ENCODE data around the gene PCNX1. TPM values are rescaled to one million over a fixed set of nuclear protein-coding genes. Genes with fewer than 3 reads are reported as not detected.

The PCNX1 gene
- total RNA-seq, 1 donor from 2014 or later, result 56.0 TPM

- peaks cover 72% of the 10 kb centered on the region for H3K4me1 Mint-ChIP-seq
- H3K36me3 Mint-ChIP-seq (ENCODE audit: low read depth), result no peaks in the 10 kb centered on the region
- DNase-seq, result peak; percentile 76
- H3K27me3 Mint-ChIP-seq, result no peaks in the 10 kb centered on the region
- H3K4me3 Mint-ChIP-seq, result peak overlapping the region; percentile 44
- peak overlapping the region; percentile 87 for H3K27ac Mint-ChIP-seq
- intact Hi-C loops (cut with micrococcal nuclease), result loop anchor here (1.0 kb wide), 3 partner anchors 8 to 13 kb away; partner anchors contain the start of gene PCNX1
- H3K9me3 Mint-ChIP-seq, result peaks cover 4% of the 10 kb centered on the region
These were observed 13.4 kb upstream of the PCNX1 start for GRCh38 chr14:70893858-70894291.

DNA sequence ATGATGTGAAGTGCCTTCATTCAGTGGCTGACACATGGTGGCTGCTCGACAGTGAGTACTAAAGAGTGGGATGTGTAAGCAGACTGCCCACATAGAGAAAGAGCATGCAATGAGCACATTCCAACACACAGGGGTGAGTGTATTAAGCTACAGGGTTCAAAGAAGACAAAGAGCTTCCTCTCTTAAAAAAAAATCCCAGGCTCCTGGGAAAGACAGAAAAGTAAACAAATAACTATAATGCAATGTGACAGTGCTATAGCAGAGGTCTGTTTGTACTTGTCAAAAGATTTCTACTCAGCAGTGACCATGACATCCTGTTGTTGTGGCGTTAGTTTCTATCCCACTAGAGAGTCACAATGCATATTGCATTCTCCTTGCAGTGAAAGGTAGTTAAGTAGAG is 12.4 kb upstream of the PCNX1 start:
- H3K27ac Mint-ChIP-seq, result peak overlapping the region; percentile 87
- peaks cover 4% of the 10 kb centered on the region for H3K9me3 Mint-ChIP-seq
- intact Hi-C loops (cut with micrococcal nuclease), result loop anchor here (1.0 kb wide), 3 partner anchors 7 to 12 kb away; partner anchors contain the start of gene PCNX1
- DNase-seq, result peak; percentile 72
- no peaks in the 10 kb centered on the region for H3K36me3 Mint-ChIP-seq (ENCODE audit: low read depth)
- H3K27me3 Mint-ChIP-seq, result no peaks in the 10 kb centered on the region
- peak overlapping the region; percentile 44 for H3K4me3 Mint-ChIP-seq
- peaks cover 66% of the 10 kb centered on the region for H3K4me1 Mint-ChIP-seq

DNA sequence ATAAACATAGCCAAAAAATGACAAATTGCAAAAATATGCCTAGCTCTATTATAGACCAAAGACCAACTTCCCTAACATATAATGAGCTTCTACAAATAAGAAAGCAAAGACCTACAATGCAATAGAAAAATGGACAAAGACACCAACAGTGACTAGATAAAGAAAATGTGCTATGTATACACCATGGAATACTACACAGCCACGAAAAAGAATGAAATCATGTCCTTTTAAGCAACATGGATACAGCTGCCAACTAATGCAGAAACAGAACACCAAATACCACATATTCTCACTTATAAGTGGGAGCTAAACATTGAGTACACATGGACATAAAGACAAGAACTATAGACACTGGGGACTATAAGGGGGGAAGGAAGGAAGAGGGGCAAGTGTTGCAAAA is 10.9 kb upstream of the PCNX1 start:
- Mint-ChIP-seq H3K36me3 (ENCODE audit: low read depth) (no peaks in the 10 kb centered on the region), H3K9me3 (peaks cover 4% of the 10 kb centered on the region), H3K4me1 (peaks cover 62% of the 10 kb centered on the region), H3K4me3 (no peak overlapping the region), H3K27ac (no peak overlapping the region), H3K27me3 (no peaks in the 10 kb centered on the region)
- intact Hi-C loops (cut with micrococcal nuclease), result no loop called here
- DNase-seq, result no peak

- no peaks in the 10 kb centered on the region for H3K36me3 Mint-ChIP-seq (ENCODE audit: low read depth)
- peaks cover 4% of the 10 kb centered on the region for H3K9me3 Mint-ChIP-seq
- intact Hi-C loops (cut with micrococcal nuclease), result no loop called here
- DNase-seq, result no peak
- H3K4me3 Mint-ChIP-seq, result no peak overlapping the region
- peaks cover 65% of the 10 kb centered on the region for H3K4me1 Mint-ChIP-seq
- no peaks in the 10 kb centered on the region for H3K27me3 Mint-ChIP-seq
- H3K27ac Mint-ChIP-seq, result no peak overlapping the region
These were observed 10.3 kb upstream of the PCNX1 start for GRCh38 chr14:70896981-70897380.

DNA sequence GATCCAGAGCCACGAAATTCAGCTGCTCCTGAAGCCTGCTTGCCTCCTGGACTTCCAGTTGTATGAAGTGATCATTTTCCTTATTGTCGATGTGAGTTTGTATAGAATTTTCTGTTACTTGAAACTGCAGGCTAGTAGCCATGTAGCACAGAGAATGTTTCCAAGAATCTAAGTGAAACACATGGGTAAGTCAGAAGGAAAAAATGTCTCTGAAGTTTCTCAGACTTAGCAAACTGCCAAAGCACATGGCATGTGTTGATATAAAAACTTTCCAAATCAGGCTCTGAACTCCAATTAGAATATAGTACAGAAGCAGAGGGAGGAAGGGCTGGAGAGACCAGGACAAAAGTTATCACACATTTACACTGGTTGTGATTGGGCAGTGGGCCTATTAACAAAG is 9.8 kb upstream of the PCNX1 start:
- no peak for DNase-seq
- Mint-ChIP-seq H3K4me3 (no peak overlapping the region), H3K27ac (no peak overlapping the region), H3K27me3 (no peaks in the 10 kb centered on the region), H3K9me3 (peaks cover 4% of the 10 kb centered on the region), H3K36me3 (ENCODE audit: low read depth) (no peaks in the 10 kb centered on the region), H3K4me1 (peaks cover 66% of the 10 kb centered on the region)
- intact Hi-C loops (cut with micrococcal nuclease), result no loop called here

- no peaks in the 10 kb centered on the region for H3K36me3 Mint-ChIP-seq (ENCODE audit: low read depth)
- no peaks in the 10 kb centered on the region for H3K27me3 Mint-ChIP-seq
- no peak overlapping the region for H3K4me3 Mint-ChIP-seq
- H3K4me1 Mint-ChIP-seq, result peaks cover 62% of the 10 kb centered on the region
- intact Hi-C loops (cut with micrococcal nuclease), result no loop called here
- peaks cover 4% of the 10 kb centered on the region for H3K9me3 Mint-ChIP-seq
- H3K27ac Mint-ChIP-seq, result no peak overlapping the region
- DNase-seq, result no peak
These were observed 9.0 kb upstream of the PCNX1 start for GRCh38 chr14:70898111-70898745.

DNA sequence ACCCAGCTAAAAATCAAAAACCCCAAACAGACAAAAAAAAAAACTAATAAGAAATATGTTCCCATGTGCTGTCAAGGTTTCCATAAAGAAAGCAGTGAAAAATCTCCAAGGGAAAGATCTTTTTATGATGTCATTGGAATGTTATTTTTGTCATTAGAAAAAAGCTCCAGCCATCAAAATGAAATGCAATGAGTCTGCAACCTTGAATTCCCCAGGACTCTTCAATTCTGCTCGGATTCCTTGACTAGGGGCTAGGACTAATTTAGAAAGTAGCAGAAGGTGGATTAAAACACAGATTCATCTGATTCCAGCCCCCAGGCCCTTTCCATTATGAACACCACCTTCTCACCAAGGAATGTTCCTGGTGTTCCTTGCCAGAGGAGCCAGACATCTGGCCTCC is 6.0 kb upstream of the PCNX1 start:
- Mint-ChIP-seq H3K27ac (peak overlapping the region; percentile 15), H3K36me3 (ENCODE audit: low read depth) (peaks cover 2% of the 10 kb centered on the region), H3K4me3 (no peak overlapping the region), H3K27me3 (no peaks in the 10 kb centered on the region), H3K9me3 (peaks cover 3% of the 10 kb centered on the region), H3K4me1 (peaks cover 55% of the 10 kb centered on the region)
- no peak for DNase-seq
- intact Hi-C loops (cut with micrococcal nuclease), result no loop called here

GRCh38 chr14:70902184-70902583 is 5.1 kb upstream of the PCNX1 start:
- peaks cover 2% of the 10 kb centered on the region for H3K36me3 Mint-ChIP-seq (ENCODE audit: low read depth)
- intact Hi-C loops (cut with micrococcal nuclease), result loop anchor here (1.0 to 2.0 kb wide), 3 partner anchors 8 to 121 kb away; no protein-coding TSS in a partner anchor
- DNase-seq, result no peak
- no peaks in the 10 kb centered on the region for H3K27me3 Mint-ChIP-seq
- H3K27ac Mint-ChIP-seq, result no peak overlapping the region
- peaks cover 52% of the 10 kb centered on the region for H3K4me1 Mint-ChIP-seq
- H3K4me3 Mint-ChIP-seq, result no peak overlapping the region
- no peaks in the 10 kb centered on the region for H3K9me3 Mint-ChIP-seq

DNA sequence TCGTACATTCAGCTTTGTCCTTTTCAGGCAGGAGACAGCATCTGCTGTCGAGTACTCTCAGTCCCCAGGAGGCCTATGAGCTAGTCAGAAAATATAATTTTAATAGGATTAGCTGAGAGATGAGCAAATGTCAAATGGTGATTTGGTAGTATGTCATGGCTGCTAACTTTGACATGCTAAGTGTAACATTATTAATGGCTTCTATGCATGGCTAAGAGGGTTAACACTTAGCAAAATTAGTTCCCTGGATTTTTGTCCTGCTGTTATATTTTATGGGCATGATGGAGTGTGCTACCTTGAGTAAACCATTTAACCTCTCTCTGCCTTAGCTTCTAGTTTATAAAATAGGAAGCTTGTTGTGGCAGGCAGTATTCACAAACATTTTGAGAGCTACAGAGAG is 2.9 kb upstream of the PCNX1 start:
- H3K9me3 Mint-ChIP-seq, result no peaks in the 10 kb centered on the region
- no peak overlapping the region for H3K4me3 Mint-ChIP-seq
- no peaks in the 10 kb centered on the region for H3K27me3 Mint-ChIP-seq
- peaks cover 45% of the 10 kb centered on the region for H3K4me1 Mint-ChIP-seq
- H3K36me3 Mint-ChIP-seq (ENCODE audit: low read depth), result peaks cover 9% of the 10 kb centered on the region
- intact Hi-C loops (cut with micrococcal nuclease), result no loop called here
- H3K27ac Mint-ChIP-seq, result no peak overlapping the region
- no peak for DNase-seq

- Mint-ChIP-seq H3K27ac (no peak overlapping the region), H3K4me1 (peaks cover 52% of the 10 kb centered on the region), H3K9me3 (peaks cover 3% of the 10 kb centered on the region), H3K4me3 (no peak overlapping the region), H3K27me3 (no peaks in the 10 kb centered on the region), H3K36me3 (ENCODE audit: low read depth) (peaks cover 13% of the 10 kb centered on the region)
- DNase-seq, result no peak
- intact Hi-C loops (cut with micrococcal nuclease), result loop anchor here (5.0 kb wide), 2 partner anchors 33 to 248 kb away; no protein-coding TSS in a partner anchor
These were observed 2.0 kb upstream of the PCNX1 start for GRCh38 chr14:70905301-70905700.

- Mint-ChIP-seq H3K27me3 (no peaks in the 10 kb centered on the region), H3K27ac (peak overlapping the region; percentile 95), H3K9me3 (peaks cover 3% of the 10 kb centered on the region), H3K36me3 (ENCODE audit: low read depth) (peaks cover 17% of the 10 kb centered on the region), H3K4me3 (peak overlapping the region; percentile 94), H3K4me1 (peaks cover 56% of the 10 kb centered on the region)
- no peak for DNase-seq
- intact Hi-C loops (cut with micrococcal nuclease), result loop anchor here (1.0 to 5.0 kb wide), 7 partner anchors 12 to 249 kb away; no protein-coding TSS in a partner anchor
These were observed 475 bp upstream of the PCNX1 start for GRCh38 chr14:70906793-70907175.

DNA sequence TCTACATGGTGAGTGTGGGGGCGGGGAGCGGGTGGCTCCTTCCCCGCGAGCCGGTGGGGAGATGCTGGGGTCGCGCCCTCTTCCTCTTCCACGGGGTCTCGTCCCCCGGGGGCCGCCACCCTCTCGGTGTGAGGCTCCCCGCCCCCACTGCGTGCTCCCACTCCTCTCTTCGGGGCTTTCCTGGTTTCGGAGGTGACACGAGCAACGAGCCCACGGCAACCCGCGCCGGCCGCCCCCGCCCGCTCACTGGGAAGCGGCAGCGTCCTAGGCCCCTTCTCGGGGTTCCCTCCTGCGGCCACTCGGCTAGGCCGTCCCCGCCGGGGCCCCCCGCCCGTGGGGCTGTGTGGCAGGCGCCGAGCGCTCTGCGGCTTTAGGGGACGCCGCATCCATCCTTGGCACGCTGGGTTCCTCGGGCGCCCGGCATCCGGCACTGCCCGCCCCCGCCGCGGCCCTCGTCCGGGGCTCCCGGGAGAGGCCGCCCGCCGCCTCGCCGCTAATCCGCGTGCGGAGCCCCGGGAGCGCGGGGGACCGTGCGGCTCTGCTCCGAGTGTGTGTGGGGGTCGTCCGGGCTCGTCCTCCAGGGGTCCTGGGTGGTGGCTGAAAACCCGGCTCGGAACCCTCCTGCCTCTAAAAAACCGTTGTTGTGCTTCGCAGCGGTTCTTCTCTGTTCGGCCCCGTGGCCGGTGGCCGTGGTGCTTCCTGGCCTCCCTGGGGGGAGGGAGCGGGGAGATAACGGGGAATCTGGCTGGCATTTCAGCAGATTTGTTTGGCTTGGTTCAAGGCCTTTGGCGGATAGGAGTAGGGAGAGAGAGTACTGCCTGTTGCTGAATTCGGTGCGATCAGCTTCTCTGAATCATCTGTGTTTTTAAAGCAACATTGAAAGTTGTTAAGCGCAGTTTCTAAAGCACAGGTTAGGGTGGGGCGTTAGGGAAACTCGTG is 1.0 kb downstream of the PCNX1 start:
- H3K4me1 Mint-ChIP-seq, result peaks cover 57% of the 10 kb centered on the region
- peaks cover 22% of the 10 kb centered on the region for H3K36me3 Mint-ChIP-seq (ENCODE audit: low read depth)
- peak; percentile 88 for DNase-seq
- H3K27me3 Mint-ChIP-seq, result no peaks in the 10 kb centered on the region
- peak overlapping the region; percentile 97 for H3K27ac Mint-ChIP-seq
- peaks cover 3% of the 10 kb centered on the region for H3K9me3 Mint-ChIP-seq
- intact Hi-C loops (cut with micrococcal nuclease), result loop anchor here (1.0 to 5.0 kb wide), 9 partner anchors 9 to 251 kb away; no protein-coding TSS in a partner anchor
- peak overlapping the region; percentile 94 for H3K4me3 Mint-ChIP-seq

DNA sequence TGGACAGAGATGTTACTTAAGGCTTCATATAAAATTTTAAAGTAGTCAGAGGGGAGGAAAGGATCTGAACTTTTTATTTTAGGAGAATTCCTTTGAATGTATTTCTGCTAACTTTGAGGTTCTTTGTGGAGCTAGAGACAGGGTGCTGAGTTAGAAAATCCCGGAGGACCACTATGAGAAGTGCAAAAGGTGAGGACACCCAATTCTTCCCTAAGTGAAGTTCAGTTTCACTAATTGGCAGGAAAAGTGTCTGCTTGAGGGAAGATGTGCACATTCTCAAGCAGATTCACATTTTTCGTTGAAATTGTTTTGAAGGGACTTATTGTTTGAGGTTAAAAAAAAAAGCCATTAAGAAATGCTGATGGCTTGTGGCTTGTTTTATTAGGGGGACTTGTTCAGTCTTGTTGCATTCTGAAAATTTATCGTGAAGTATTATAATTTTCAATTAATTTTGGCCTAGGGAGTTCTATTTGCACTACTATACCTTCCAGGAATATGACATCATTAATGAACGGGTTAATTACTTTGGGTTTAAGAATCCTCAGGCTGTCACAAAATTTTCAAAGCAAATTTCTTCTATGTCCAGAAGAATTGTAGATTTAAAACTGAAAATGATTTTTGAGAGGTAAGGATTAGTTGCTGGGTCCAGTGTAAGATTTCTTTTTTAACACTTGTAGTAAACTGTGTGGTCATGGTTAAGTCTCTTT is 1.8 kb downstream of the PCNX1 start:
- H3K27ac Mint-ChIP-seq, result peak overlapping the region; percentile 97
- peaks cover 21% of the 10 kb centered on the region for H3K36me3 Mint-ChIP-seq (ENCODE audit: low read depth)
- no peak for DNase-seq
- no peaks in the 10 kb centered on the region for H3K27me3 Mint-ChIP-seq
- peaks cover 3% of the 10 kb centered on the region for H3K9me3 Mint-ChIP-seq
- peaks cover 50% of the 10 kb centered on the region for H3K4me1 Mint-ChIP-seq
- intact Hi-C loops (cut with micrococcal nuclease), result loop anchor here (1.0 to 5.0 kb wide), 4 partner anchors 8 to 252 kb away; no protein-coding TSS in a partner anchor
- peak overlapping the region; percentile 94 for H3K4me3 Mint-ChIP-seq

All from activated CD4-positive, alpha-beta T cell treated with anti-CD3 and anti-CD28 coated beads, Interleukin-2, amount 10 ng/mL, durations not matched to agents 24 days and 14 days (primary cell).